Mammary epithelial cell (primary cell): ENCODE measurements around the gene CD9.

Experiments used
- CTCF ChIP-seq, 2 donors: IDR thresholded peaks in 1 of 2; conservative IDR thresholded peaks in 1 of 2; 2 replicates each; pipeline ENCODE4 v1.5.1; 2011 to 2012; ENCODE audit warnings: inconsistent platforms in 2 of 2, low read length in 2 of 2, mild to moderate bottlenecking in 2 of 2, control low read depth in 1 of 2, low read depth in 1 of 2; ENCODE audit not compliant: insufficient read depth in 1 of 2; ENCODE audit errors: extremely low read depth in 1 of 2
- EZH2 ChIP-seq: IDR thresholded peaks from 2 replicates; pipeline ENCODE4 v1.6.1; 2012; ENCODE audit warnings: low read length, inconsistent platforms, borderline replicate concordance

- TF ChIP-seq CTCF (conservative IDR thresholded peaks at IDR 0.05 in 1 of 2, IDR thresholded peaks at IDR 0.05 in 1 of 2; ENCODE audit: extremely low read depth in 1 of 2, insufficient read depth in 1 of 2, low read depth in 1 of 2, low read length in 2 of 2): no peak
- TF ChIP-seq EZH2: no peak
These were observed 6.1 kb upstream of the CD9 start for GRCh38 chr12:6193853-6194815.
